Astrocyte of the cerebellum (primary cell): ENCODE results near the gene CSF3R.

Experiments used
- DNase-seq: peaks from one replicate; pipeline ENCODE4 v3.0.0-alpha.2; 2011; ENCODE audit warnings: low read depth
- H3K4me3 ChIP-seq: 2 replicates; pipeline ENCODE4 v1.5.1; 2011; ENCODE audit warnings: mild to moderate bottlenecking, low read depth, low read length, moderate library complexity
- in situ Hi-C: cut with HindIII; loops from 2 replicates; pipeline ENCODE4 v1.10.0; 2017; ENCODE audit warnings: low sequenced_read_pairs
- TF ChIP-seq, protein P1 (sequence below): IDR thresholded peaks from 2 replicates; pipeline ENCODE4 v1.5.1; 2012; ENCODE audit warnings: low read length, low read depth, moderate library complexity, mild to moderate bottlenecking; ENCODE audit errors: missing control alignments

The CSF3R gene

DNA sequence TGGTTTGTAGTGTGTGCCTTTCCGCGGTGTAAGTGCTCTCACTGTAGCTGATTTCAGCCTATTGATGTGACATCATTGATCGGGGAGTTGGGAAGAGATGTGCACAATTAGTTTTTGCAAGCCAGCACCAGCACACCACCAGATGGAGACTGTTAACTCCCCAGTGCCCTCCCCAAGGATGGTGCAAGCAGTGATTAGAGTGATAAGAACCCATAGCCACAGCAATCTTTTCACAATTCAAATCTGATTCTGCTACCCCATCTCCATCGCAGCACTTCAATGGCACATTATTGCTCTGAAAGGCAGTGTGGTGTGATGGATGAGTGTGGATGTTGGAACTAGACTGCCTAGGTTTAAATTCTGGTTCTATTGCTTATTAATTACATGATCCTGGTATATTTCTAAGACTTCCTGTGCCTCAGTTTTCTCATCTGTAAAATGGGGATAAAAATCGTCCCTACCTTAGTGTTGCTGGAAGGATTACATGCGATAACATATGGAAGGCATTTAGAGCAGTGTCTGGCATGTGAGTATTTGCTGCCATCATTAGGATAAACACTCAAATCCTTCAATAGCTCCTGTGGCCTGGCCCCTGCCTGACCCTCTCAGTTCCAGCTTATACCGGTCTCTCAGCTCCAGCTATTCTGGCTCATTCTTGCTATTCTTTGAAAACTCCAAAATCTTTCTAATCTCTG is 6.7 kb downstream of the CSF3R start:
- in situ Hi-C loops = no loop called here
- no peak overlapping the region for H3K4me3 ChIP-seq
- TF ChIP-seq, protein P1, sequence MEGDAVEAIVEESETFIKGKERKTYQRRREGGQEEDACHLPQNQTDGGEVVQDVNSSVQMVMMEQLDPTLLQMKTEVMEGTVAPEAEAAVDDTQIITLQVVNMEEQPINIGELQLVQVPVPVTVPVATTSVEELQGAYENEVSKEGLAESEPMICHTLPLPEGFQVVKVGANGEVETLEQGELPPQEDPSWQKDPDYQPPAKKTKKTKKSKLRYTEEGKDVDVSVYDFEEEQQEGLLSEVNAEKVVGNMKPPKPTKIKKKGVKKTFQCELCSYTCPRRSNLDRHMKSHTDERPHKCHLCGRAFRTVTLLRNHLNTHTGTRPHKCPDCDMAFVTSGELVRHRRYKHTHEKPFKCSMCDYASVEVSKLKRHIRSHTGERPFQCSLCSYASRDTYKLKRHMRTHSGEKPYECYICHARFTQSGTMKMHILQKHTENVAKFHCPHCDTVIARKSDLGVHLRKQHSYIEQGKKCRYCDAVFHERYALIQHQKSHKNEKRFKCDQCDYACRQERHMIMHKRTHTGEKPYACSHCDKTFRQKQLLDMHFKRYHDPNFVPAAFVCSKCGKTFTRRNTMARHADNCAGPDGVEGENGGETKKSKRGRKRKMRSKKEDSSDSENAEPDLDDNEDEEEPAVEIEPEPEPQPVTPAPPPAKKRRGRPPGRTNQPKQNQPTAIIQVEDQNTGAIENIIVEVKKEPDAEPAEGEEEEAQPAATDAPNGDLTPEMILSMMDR = no peak
- no peak for DNase-seq

DNA sequence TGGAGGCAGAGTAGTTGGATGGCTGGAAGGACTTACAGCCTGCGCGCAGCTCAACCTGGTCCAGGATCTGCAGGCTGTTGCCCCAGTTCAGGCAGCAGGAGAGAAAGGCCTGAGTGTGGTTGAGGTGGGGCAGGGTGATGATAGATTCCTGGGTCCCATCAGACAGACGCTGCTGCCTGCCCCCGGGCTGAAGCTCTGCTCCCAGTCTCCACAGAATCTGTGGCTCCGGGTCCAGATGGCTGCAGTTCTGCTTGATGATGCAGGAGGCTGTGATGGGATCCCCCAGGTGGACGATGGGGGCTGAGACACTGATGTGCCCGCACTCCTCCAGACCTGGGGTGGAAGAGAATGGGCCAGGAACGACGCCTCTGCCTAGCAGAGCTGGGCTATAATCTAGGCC is 7.4 kb downstream of the CSF3R start:
- TF ChIP-seq, protein P1 = no peak
- no peak for DNase-seq
- no peak overlapping the region for H3K4me3 ChIP-seq
- in situ Hi-C loops = no loop called here

DNA sequence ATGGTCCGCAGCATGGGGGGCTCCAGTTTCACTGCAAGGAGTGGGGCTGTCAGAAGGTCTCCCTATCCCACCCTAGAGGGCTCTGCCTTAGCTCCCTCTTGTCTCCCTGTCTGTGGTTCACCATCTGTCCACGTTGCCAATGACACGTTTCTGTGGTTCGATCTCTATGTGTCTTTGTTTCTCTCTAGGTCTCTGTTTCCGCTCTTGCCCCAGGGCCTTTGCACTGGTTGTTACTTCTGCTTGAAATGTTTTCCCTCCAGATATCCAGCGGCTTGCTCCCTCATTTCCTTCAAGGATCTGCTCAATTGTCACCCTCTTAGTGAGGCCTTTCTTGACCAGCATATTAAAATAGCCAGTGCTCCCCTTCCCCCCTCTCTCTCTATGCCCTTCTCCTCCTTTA is 10.1 kb downstream of the CSF3R start:
- TF ChIP-seq, protein P1 = no peak
- in situ Hi-C loops = no loop called here
- no peak for DNase-seq

DNA sequence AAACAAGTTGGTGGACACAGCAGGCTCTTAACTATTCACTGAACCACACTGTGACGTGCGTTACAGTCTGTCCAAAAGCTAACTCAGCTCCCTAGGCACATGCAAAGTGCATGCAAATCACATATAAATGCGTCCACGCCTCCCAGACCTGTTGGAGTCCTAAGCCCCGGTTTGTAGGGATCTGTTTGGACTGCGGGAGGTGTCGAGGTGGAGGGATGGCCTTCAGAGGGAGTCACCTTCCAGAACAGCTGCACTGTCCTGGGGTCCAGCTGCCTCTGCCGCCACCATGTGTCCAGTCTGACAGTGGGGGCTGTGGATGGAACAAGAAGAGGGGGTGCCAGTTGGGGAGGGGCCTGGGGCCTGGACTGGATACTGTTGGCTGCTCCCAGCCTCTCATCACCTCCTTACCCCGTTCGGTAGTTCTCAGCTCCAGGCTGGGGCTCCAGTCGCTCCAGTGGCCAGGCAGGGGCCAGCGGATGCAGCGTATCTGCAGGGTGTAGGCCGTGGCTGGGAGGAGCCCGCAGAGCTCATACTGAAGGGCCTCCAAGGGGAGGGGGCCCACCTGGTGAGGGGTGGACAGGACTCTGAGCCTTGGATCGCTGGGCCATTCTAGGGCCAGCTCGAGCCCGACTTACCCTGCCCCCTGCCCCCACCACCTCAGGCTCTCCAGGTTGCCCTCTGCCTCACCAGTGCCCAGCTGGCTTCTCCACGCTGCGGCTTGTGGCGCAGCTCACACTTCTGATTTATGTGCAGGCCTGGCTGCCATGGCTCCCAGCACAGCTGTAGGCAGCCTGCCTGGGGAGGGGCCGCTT is 10.7 kb downstream of the CSF3R start:
- TF ChIP-seq, protein P1 = no peak
- in situ Hi-C loops = no loop called here
- H3K4me3 ChIP-seq = no peak overlapping the region

More for the DNA sequence above, 10.1 kb downstream of the CSF3R start:
- no peak overlapping the region for H3K4me3 ChIP-seq

DNA sequence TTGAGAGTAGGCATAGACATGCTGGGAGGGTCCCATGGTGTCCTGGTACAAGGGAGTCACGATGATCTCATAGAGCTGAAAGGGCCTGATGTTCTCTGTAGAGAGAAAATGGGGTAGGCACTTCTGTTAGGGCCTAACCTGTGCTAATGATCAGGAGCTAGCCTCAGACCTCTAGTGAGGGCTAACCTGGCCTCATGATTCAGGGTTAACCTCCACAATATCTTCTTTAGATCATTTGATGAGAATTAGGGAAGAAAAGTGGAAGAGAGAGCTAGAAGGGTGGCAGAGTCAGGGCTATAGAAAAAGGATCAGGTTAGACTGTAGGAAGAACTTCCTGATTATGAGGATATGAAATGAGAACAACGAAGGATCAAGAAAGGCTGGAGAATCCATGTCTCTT is 13.6 kb downstream of the CSF3R start:
- DNase-seq = no peak
- in situ Hi-C loops = no loop called here

More for the DNA sequence above, 10.7 kb downstream of the CSF3R start:
- no peak for DNase-seq

DNA sequence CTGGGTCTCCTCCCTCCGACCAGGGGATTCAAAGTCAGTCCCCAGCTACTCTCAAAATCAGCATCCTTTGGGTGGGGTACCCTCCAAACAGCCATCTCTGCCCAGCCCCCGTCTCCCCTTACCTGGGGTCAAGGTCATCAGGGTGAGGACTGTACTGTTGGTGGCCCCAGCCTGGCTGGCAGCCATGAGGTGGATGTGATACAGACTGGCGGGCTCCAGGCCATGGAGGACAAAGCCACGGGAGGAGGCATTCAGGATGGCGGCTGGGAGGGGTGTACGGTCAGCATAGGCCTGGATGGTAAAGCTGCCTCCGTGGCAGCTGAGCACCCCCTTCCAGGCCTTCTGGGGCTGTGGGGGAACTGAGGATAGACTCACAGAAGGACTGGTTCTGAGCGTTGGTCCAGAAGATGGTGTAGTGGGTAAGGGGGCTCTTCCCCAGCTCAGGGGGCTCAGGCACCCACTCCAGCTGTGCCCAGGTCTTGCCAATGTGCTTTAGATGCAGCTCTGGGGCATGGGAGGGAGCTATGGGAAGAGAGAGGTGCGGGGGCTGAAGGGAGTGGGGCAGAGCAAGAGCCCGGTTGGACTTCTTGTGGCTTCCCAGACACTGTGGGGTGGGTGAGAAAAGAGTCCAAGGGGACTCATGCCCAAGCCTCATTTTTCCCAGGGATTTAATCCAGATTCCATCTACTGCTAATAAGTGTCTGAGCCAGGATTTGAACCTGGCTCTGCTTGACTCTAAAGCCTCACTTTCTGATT is 14.8 kb downstream of the CSF3R start:
- no peak overlapping the region for H3K4me3 ChIP-seq
- DNase-seq = no peak
- TF ChIP-seq, protein P1 = no peak
- in situ Hi-C loops = no loop called here

More for the DNA sequence above, 13.6 kb downstream of the CSF3R start:
- no peak overlapping the region for H3K4me3 ChIP-seq
- TF ChIP-seq, protein P1 = no peak
